ENCODE data around the gene LCNL1. TPM values are rescaled to one million over a fixed set of nuclear protein-coding genes. Genes with fewer than 3 reads are reported as not detected.

LCNL1 gene
- total RNA-seq, 1 experiment from 2014 or later: 0.82 TPM

DNA sequence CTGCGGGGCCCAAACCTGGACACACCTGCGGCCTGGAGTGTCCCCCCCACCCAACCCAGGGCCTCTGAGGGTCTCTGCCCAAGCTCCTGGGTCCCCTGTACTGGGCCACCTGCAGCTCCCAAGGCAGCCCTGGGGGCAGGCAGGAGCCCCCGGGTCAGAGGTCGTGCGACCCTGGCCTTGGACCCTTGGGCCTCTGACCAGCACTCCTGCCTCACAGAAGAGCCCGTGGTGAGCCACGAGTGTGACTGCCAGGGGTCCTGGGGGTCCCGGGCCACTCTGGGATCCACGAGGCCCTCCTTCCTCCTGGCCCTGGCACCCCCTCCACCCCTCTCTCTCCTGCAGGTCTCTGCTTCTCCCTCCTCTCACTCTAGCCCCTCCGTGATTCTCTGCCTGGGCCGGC is 10.5 kb upstream of the LCNL1 start:
- no TSS peak for BruUV-seq (replicated peaks)
- POLR2A ChIA-PET: no interaction called here
- Histone ChIP-seq H3K4me1 (ENCODE audit: control insufficient read depth, insufficient read depth, low read length) (no peaks in the 10 kb centered on the region), H3K9me3 (ENCODE audit: control insufficient read depth, insufficient read depth, low read depth, low read length) (no peaks in the 10 kb centered on the region), H3K27ac (ENCODE audit: low read length) (no peak overlapping the region), H3K4me3 (ENCODE audit: low read depth in 2 of 2, low read length in 2 of 2) (no peak overlapping the region), H3K36me3 (ENCODE audit: control insufficient read depth, insufficient read depth, low read length) (no peaks in the 10 kb centered on the region), H3K27me3 (ENCODE audit: control insufficient read depth, insufficient read depth, low read length) (no peaks in the 10 kb centered on the region)
- intact Hi-C loops (cut with micrococcal nuclease; ENCODE audit: unreplicated experiment): no loop called here
- CTCF ChIA-PET: no interaction called here
- DNase-seq (ENCODE audit: low read depth, low spot score) (no peak), ATAC-seq (no peak)
- in situ Hi-C loops (cut with HindIII; ENCODE audit: low pct_unique_long_range_greater_than_20kb, low sequenced_read_pairs): no loop called here
- TF ChIP-seq SIN3A (IDR thresholded peaks at IDR 0.05; ENCODE audit: borderline replicate concordance, insufficient read depth, low read depth, low read length): no peak
- TF ChIP-seq POLR2AphosphoS5 (IDR thresholded peaks at IDR 0.05; ENCODE audit: low read depth, low read length): no peak
- TF ChIP-seq, protein P1, sequence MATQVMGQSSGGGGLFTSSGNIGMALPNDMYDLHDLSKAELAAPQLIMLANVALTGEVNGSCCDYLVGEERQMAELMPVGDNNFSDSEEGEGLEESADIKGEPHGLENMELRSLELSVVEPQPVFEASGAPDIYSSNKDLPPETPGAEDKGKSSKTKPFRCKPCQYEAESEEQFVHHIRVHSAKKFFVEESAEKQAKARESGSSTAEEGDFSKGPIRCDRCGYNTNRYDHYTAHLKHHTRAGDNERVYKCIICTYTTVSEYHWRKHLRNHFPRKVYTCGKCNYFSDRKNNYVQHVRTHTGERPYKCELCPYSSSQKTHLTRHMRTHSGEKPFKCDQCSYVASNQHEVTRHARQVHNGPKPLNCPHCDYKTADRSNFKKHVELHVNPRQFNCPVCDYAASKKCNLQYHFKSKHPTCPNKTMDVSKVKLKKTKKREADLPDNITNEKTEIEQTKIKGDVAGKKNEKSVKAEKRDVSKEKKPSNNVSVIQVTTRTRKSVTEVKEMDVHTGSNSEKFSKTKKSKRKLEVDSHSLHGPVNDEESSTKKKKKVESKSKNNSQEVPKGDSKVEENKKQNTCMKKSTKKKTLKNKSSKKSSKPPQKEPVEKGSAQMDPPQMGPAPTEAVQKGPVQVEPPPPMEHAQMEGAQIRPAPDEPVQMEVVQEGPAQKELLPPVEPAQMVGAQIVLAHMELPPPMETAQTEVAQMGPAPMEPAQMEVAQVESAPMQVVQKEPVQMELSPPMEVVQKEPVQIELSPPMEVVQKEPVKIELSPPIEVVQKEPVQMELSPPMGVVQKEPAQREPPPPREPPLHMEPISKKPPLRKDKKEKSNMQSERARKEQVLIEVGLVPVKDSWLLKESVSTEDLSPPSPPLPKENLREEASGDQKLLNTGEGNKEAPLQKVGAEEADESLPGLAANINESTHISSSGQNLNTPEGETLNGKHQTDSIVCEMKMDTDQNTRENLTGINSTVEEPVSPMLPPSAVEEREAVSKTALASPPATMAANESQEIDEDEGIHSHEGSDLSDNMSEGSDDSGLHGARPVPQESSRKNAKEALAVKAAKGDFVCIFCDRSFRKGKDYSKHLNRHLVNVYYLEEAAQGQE (IDR thresholded peaks at IDR 0.05; ENCODE audit: insufficient read depth in 1 of 2, low read depth in 2 of 2, low read length in 1 of 2): no peak
- TF ChIP-seq, protein P2, sequence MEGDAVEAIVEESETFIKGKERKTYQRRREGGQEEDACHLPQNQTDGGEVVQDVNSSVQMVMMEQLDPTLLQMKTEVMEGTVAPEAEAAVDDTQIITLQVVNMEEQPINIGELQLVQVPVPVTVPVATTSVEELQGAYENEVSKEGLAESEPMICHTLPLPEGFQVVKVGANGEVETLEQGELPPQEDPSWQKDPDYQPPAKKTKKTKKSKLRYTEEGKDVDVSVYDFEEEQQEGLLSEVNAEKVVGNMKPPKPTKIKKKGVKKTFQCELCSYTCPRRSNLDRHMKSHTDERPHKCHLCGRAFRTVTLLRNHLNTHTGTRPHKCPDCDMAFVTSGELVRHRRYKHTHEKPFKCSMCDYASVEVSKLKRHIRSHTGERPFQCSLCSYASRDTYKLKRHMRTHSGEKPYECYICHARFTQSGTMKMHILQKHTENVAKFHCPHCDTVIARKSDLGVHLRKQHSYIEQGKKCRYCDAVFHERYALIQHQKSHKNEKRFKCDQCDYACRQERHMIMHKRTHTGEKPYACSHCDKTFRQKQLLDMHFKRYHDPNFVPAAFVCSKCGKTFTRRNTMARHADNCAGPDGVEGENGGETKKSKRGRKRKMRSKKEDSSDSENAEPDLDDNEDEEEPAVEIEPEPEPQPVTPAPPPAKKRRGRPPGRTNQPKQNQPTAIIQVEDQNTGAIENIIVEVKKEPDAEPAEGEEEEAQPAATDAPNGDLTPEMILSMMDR (IDR thresholded peaks at IDR 0.05): no peak
- TF ChIP-seq TCF7L2 (IDR thresholded peaks at IDR 0.05; ENCODE audit: low read depth, low read length): no peak

DNA sequence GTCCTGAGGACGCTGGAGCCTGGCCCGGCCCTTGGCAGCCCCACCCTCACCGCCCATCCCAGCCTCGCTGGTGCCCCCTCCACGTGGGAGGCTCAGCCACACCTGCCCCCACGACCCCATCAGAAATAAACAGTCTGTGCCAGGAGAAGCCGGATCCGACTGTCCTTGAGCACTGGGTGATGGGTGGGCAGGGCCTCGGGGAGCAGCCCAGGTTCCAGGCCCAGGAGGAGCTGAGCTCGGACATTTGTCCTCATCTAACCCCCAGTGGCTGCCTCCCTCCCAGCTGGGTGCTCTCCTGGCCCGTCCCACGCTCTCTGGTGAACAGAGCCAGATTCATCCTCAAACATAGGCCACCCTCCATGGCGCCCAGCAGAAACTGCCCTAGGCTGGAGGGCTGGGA is 10.1 kb upstream of the LCNL1 start:
- Histone ChIP-seq H3K27ac (ENCODE audit: low read length) (no peak overlapping the region), H3K36me3 (ENCODE audit: control insufficient read depth, insufficient read depth, low read length) (no peaks in the 10 kb centered on the region), H3K9me3 (ENCODE audit: control insufficient read depth, insufficient read depth, low read depth, low read length) (no peaks in the 10 kb centered on the region), H3K27me3 (ENCODE audit: control insufficient read depth, insufficient read depth, low read length) (no peaks in the 10 kb centered on the region), H3K4me1 (ENCODE audit: control insufficient read depth, insufficient read depth, low read length) (no peaks in the 10 kb centered on the region), H3K4me3 (ENCODE audit: low read depth in 2 of 2, low read length in 2 of 2) (no peak overlapping the region)
- DNase-seq (ENCODE audit: low read depth, low spot score) (no peak), ATAC-seq (no peak)
- intact Hi-C loops (cut with micrococcal nuclease; ENCODE audit: unreplicated experiment): no loop called here
- CTCF ChIA-PET: interaction anchor here (0.6 kb wide), 1 partner anchor 57 kb away, joined by 5 read pairs; no protein-coding TSS in a partner anchor
- TF ChIP-seq POLR2AphosphoS5 (IDR thresholded peaks at IDR 0.05; ENCODE audit: low read depth, low read length): no peak
- no peak for TF ChIP-seq SIN3A (IDR thresholded peaks at IDR 0.05; ENCODE audit: borderline replicate concordance, insufficient read depth, low read depth, low read length)
- TF ChIP-seq, protein P1 (IDR thresholded peaks at IDR 0.05; ENCODE audit: insufficient read depth in 1 of 2, low read depth in 2 of 2, low read length in 1 of 2): no peak
- no peak for TF ChIP-seq TCF7L2 (IDR thresholded peaks at IDR 0.05; ENCODE audit: low read depth, low read length)
- TF ChIP-seq, protein P2 (IDR thresholded peaks at IDR 0.05): no peak
- POLR2A ChIA-PET: no interaction called here
- no TSS peak for BruUV-seq (replicated peaks)
- in situ Hi-C loops (cut with HindIII; ENCODE audit: low pct_unique_long_range_greater_than_20kb, low sequenced_read_pairs): no loop called here

All from Panc1 (cell line).